ENCODE data around the gene FNDC10.

FNDC10 gene

DNA sequence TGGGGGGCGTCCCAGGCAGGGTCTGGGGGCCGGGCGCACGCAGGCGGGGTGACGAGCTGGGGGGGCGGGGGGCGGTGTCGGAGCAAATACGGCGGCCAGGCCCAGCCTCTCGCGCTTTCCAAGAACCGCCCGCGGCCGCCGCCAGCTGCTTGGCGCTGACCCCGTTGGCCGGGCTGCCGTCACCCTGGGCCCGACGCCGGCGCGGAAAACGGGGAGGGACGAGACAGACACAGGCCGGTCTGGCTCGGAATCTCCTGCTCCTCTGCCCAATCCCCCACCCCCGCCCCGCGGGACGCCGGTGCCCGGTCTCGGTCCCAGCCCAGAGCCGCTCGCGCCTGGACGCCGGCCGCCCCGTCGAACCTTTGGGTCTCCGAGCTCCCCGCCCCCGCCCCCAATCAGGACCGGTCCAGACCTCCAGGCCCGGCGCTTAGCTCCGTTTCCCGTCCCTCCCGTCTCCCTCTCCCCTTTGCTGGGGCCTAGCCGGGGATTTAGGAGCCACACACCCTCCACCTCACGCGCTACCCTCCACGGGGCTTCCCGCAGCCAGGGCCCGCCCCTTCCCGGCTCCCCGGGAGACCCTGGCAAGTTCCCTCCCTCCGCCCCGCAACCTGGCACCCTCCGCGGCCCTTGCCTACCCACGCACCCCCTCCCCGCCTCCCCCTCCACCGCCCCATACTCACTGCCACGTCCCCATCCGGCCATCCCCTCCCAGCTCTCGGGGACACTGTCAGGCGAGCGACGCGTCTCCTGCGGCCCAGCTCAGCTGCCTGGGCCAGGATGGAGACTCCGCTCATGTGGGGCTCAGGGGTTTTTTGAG, 31.2 kb upstream of the FNDC10 start:
- TF ChIP-seq, protein P1, sequence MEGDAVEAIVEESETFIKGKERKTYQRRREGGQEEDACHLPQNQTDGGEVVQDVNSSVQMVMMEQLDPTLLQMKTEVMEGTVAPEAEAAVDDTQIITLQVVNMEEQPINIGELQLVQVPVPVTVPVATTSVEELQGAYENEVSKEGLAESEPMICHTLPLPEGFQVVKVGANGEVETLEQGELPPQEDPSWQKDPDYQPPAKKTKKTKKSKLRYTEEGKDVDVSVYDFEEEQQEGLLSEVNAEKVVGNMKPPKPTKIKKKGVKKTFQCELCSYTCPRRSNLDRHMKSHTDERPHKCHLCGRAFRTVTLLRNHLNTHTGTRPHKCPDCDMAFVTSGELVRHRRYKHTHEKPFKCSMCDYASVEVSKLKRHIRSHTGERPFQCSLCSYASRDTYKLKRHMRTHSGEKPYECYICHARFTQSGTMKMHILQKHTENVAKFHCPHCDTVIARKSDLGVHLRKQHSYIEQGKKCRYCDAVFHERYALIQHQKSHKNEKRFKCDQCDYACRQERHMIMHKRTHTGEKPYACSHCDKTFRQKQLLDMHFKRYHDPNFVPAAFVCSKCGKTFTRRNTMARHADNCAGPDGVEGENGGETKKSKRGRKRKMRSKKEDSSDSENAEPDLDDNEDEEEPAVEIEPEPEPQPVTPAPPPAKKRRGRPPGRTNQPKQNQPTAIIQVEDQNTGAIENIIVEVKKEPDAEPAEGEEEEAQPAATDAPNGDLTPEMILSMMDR (IDR thresholded peaks at IDR 0.05; ENCODE audit: extremely low read depth, missing control alignments), result no peak
- no peak for DNase-seq (ENCODE audit: low spot score)

DNA sequence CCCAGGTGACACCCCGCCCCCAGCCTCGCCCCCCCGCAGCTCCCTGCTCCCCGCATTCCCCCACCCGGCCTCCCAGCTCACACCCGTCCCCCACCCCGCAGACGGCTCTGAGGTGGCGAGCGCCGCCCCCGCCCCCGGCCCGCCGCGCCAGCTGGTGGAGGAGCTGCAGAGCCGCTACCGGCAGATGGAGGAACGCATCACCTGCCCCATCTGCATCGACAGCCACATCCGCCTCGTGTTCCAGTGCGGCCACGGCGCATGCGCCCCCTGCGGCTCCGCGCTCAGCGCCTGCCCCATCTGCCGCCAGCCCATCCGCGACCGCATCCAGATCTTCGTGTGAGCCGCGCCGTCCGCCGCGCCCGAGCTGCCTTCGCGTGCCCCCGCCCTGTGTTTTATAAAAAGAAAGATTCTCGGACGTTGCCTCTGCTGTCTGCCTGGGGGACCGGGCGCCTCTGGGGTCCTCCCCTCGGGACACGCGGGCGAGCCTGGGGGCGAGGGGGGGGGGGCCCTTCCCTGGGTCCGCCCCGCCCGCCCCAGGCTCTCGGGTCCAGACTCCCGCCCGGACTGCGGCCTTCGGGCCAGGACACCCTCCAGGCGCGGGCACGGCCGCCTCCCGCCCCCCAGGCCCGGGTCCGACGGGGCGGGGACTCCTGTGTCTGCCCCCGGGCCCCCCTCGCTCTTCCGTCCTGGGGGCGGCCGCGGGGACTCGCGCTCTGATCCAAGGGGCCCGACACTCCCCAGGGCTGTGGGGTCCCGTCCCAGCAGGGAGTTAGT, 30.4 kb upstream of the FNDC10 start:
- TF ChIP-seq, protein P1 (IDR thresholded peaks at IDR 0.05; ENCODE audit: extremely low read depth, missing control alignments), result no peak
- DNase-seq (ENCODE audit: low spot score), result peak; percentile 100

DNA sequence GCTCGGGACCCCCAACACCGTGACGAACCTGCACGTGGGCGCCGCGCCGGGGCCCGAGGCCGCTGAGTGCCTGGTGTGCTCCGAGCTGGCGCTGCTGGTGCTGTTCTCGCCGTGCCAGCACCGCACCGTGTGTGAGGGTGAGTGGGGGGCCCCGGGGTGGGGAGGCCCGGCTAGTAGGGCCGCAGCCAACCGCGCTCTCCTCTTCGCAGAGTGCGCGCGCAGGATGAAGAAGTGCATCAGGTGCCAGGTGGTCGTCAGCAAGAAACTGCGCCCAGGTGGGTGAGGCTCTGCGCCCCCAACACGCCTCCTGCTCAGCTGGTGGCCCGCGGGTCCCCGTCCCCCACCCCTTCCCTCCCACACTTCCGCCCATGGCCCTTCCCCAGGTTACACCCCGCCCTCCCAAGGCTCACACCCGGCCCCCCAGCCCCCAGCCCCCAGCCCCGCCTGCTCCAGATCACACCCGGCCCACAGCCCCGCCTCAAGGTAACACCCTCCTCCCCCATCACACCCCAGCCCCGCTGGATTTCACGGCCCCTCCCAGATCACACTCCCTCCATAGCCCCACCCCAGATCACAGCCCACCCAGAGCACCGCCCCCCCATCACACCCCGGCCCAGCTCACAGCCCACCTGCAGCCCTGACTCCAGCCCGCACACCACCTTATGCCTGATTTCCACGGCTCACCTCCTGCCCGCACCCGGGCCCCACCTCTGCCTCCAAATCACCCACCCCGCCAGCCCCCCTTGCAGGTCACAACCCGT, 29.7 kb upstream of the FNDC10 start:
- DNase-seq (ENCODE audit: low spot score), result peak; percentile 83
- TF ChIP-seq, protein P1 (IDR thresholded peaks at IDR 0.05; ENCODE audit: extremely low read depth, missing control alignments), result no peak

DNA sequence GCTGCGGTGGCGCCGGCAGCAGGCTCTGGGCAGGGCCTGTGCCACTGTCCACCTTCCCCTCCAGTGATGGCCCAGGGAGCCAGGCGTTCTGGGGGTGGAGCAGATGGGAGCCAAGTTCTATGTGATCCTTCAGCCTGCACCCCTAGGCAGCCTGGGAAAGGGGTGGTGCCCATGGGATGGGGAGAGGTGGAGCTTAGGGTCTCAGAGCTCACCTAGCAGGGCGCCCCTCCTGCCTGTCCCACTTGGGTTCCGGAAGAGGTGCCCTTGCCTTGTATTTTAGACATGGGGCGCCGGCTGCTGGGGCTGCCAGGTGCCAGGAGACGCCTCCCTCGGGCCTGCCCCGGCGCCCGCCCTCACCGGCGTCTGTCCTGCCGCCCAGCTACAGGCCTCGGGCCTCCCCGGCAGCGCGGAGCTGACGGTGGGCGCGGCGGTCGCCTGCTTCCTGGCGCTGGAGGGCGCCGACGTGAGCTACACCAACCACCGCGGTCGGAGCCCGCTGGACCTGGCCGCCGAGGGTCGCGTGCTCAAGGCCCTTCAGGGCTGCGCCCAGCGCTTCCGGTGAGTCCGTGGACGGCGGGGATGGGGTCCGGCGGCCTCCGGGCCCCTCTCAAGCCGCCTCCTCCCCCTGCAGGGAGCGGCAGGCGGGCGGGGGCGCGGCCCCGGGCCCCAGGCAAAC, 29.0 kb upstream of the FNDC10 start:
- DNase-seq (ENCODE audit: low spot score), result no peak
- TF ChIP-seq, protein P1 (IDR thresholded peaks at IDR 0.05; ENCODE audit: extremely low read depth, missing control alignments), result no peak

DNA sequence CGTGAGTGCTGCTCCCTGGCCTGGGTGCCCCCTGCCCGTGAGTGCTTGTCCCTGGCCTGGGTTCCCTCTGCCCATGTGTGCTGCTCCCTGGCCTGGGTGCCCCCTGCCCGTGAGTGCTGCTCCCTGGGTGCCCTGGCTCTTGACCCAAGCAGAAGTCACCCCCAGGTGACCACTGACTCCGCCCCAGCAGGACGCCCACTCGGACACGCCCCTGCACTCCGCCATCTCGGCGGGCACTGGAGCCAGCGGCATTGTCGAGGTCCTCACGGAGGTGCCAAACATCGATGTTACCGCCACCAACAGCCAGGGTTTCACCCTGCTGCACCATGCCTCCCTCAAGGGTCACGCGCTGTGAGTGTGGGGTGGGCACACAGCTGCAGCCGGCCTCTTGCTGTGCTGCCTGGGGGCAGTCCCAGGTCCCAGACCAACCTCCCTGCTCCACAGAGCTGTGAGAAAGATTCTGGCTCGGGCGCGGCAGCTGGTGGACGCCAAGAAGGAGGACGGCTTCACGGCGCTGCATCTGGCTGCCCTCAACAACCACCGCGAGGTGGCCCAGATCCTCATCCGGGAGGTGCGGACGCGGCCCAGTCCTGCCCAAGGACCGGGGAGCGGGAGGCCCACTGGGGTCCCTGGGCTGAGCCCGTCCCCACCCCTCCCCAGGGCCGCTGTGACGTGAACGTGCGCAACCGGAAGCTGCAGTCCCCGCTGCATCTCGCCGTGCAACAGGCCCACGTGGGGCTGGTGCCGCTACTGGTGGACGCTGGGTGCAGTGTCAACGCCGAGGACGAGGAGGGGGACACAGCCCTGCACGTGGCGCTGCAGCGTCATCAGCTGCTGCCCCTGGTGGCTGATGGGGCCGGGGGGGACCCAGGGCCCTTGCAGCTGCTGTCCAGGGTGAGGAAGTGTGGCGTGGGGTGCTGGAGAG, 28.2 kb upstream of the FNDC10 start:
- no peak for DNase-seq (ENCODE audit: low spot score)
- TF ChIP-seq, protein P1 (IDR thresholded peaks at IDR 0.05; ENCODE audit: extremely low read depth, missing control alignments), result no peak

DNA sequence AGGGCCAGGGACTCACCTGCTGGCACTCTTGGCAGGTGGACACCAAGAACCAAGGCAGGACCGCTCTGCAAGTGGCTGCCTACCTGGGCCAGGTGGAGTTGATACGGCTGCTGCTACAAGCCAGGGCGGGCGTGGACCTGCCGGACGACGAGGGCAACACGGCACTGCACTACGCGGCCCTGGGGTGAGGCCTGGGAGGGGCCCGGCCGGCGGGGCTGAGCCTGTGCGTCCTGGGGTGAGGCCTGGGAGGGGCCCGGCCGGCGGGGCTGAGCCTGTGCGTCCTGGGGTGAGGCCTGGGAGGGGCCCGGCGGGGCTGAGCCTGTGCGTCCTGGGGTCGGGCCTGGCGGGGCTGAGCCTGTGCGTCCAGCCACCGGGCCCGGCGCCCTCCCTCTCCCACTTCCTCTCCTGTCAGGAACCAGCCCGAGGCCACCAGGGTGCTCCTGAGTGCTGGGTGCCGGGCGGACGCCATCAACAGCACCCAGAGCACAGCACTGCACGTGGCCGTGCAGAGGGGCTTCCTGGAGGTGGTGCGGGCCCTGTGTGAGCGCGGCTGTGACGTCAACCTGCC, 27.4 kb upstream of the FNDC10 start:
- TF ChIP-seq, protein P1 (IDR thresholded peaks at IDR 0.05; ENCODE audit: extremely low read depth, missing control alignments), result no peak
- DNase-seq (ENCODE audit: low spot score), result no peak

All from GM20000 (cell line).